ENCODE results near the gene LRP8.
A peak's percentile ranks its signal among the peaks of the same experiment; 100 is the strongest.

Gene LRP8

DNA sequence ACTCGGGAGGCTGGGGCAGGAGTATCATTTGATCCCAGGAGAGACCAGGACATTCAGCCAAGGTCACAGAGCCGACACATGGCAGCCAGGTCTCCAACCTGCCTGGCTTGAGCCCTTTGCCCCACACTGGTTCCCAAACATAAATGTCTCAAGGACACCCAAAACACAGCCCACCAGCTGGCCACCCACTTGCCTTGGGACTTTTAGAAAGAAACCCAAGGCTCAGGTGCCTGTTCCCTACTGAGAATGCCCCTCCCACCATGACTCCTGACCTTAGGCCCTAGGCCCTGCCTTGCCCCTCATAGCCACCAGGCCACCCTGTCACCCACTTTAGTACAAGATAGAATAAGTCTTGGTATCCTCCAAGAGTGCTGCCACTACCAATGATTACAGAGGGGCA, 41.9 kb upstream of the LRP8 start:
- H3K9ac ChIP-seq (ENCODE audit: low read length in 5 of 5), result no peak overlapping the region
- no peaks in the 10 kb centered on the region for H3K36me3 ChIP-seq (ENCODE audit: control insufficient read depth in 5 of 5, insufficient read depth in 5 of 5, low read length in 5 of 5)
- no peaks in the 10 kb centered on the region for H3K9me3 ChIP-seq (ENCODE audit: control insufficient read depth in 5 of 5, low read length in 5 of 5)
- H3K27ac ChIP-seq (ENCODE audit: low read depth, low read length), result no peak overlapping the region
- peaks cover 4 to 14% (median 6%) of the 10 kb centered on the region in 5 donors for H3K27me3 ChIP-seq (ENCODE audit: control insufficient read depth in 5 of 5, insufficient read depth in 4 of 5, low read length in 5 of 5)
- no peak overlapping the region for H3K4me3 ChIP-seq (ENCODE audit: low read depth in 1 of 5, low read length in 5 of 5)
- peaks cover 0 to 23% (median 4%) of the 10 kb centered on the region in 5 donors for H3K4me1 ChIP-seq (ENCODE audit: control insufficient read depth in 5 of 5, insufficient read depth in 5 of 5, low read length in 5 of 5)

DNA sequence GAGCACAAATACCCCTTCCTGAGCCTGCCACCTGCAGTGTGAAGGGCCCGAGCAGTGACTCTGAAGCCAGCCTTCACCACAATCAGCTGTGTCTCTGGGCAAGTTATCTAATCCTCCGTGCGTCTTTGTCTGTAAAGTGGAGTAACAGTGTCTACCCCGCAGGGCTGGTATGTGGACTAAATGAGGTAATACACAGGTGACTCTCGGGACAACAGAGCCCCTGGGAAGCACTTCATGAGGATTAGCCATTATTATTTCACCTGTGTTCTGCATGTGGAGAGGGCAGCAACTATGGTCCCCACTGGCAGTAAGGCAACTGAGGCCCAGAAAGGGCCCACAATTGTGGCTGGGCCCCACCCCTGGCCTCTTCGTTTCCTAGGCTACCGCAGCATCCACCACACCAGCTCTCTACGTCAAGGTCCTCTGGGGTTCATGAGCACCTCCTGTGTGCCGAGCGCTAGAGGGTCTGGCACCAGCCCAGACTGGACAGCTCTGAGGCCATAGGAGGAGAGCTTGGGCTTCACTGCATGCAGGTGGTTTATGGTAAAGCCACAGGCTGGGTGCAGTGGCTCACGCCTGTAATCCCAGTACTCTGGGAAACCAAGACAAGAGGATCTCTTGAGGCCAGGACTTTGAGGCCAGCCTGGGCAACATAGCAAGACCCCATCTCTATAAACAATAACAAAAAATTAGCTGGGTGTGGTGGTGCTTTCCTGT, 41.3 kb upstream of the LRP8 start:
- H3K9me3 ChIP-seq (ENCODE audit: control insufficient read depth in 5 of 5, low read length in 5 of 5), result no peaks in the 10 kb centered on the region
- H3K4me1 ChIP-seq (ENCODE audit: control insufficient read depth in 5 of 5, insufficient read depth in 5 of 5, low read length in 5 of 5), result peaks cover 0 to 23% (median 4%) of the 10 kb centered on the region in 5 donors
- H3K27me3 ChIP-seq (ENCODE audit: control insufficient read depth in 5 of 5, insufficient read depth in 4 of 5, low read length in 5 of 5), result peaks cover 4 to 14% (median 6%) of the 10 kb centered on the region in 5 donors
- no peaks in the 10 kb centered on the region for H3K36me3 ChIP-seq (ENCODE audit: control insufficient read depth in 5 of 5, insufficient read depth in 5 of 5, low read length in 5 of 5)
- no peak overlapping the region for H3K27ac ChIP-seq (ENCODE audit: low read depth, low read length)
- no peak overlapping the region for H3K4me3 ChIP-seq (ENCODE audit: low read depth in 1 of 5, low read length in 5 of 5)
- no peak overlapping the region for H3K9ac ChIP-seq (ENCODE audit: low read length in 5 of 5)

DNA sequence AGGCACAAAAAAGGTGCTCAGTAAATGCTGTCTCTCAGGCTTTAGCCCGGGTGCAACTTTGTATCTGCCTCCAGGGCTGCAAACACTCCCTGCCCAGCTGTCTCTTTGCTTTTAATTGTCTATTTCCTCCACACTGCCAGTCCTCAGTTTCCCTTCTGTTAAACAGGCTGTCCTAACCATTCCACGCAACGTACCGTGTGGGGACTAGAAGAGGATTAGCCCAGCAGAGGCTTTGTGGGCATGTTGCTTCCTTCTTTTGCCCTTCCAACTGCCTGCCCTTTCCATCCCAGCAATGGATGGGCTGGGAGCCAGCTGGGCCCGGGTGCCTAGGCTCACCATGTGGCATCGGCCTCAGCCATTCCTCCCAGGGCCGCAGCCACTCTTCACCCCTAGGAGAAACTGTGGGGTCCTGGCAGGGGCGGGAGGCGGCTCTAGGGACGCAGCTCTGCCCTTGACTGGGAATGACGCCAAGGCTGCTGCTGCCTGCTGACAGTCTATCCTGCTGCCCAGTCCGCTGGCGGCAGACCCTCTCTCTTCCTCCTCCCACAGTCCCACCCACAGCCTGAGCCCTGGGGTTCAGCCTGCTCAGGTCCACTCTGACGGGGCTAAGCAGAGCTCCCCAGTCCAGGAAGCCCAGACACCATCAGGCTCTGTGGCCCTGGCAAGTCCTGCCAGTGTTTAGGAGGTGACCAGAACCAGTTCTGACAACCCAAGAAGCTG, 40.6 kb upstream of the LRP8 start:
- Histone ChIP-seq H3K9ac (ENCODE audit: low read length in 5 of 5) (no peak overlapping the region), H3K4me3 (ENCODE audit: low read depth in 1 of 5, low read length in 5 of 5) (peak overlapping the region in 2 of 5 donors; percentile 28 to 56), H3K27ac (ENCODE audit: low read depth, low read length) (no peak overlapping the region)

DNA sequence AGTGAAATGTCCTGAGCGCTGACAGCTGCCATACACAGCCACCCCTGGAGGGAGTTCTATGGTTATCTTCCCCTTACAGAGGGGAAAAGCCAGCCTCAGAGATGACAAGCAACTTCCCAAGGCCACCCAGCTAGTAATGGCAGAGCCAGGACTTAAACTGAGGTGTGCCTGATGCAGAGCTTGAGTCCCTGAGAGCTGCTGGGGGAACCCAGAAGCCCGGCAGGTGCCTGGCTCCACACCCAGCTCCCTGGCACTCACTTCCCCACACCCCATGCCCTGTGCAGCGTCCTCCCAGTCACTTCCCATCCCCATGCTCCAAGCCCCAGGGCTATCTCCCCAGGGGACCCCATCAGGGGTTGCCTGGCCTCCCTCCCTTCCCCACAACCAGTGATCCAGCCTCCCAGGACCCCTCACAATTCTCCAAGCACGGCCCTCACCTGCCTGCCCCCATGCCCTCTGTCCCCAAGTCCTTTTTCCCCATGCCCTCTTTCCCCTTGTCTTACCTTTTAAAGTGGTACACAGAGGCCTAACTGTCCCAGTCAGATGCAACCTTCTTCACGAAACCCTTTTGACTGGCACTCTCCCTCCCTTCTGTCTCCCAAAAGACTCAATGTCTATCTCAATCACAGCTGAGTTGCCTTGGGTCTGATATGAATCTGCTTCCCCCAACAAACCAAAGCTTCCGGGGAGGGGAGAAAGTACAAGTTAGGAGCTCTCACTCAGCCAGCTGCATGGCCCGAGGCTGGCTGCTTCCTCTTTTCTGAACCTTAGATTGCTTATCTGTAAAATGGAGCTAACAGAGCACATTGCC, 39.8 kb upstream of the LRP8 start:
- H3K9me3 ChIP-seq (ENCODE audit: control insufficient read depth in 5 of 5, low read length in 5 of 5), result no peaks in the 10 kb centered on the region
- H3K27ac ChIP-seq (ENCODE audit: low read depth, low read length), result no peak overlapping the region
- H3K4me3 ChIP-seq (ENCODE audit: low read depth in 1 of 5, low read length in 5 of 5), result peak overlapping the region in 4 of 5 donors; percentile 17 to 56 (median 38)

More for the DNA sequence above, 40.6 kb upstream of the LRP8 start:
- Histone ChIP-seq H3K9me3 (ENCODE audit: control insufficient read depth in 5 of 5, low read length in 5 of 5) (no peaks in the 10 kb centered on the region), H3K27me3 (ENCODE audit: control insufficient read depth in 5 of 5, insufficient read depth in 4 of 5, low read length in 5 of 5) (peaks cover 4 to 14% (median 6%) of the 10 kb centered on the region in 5 donors), H3K4me1 (ENCODE audit: control insufficient read depth in 5 of 5, insufficient read depth in 5 of 5, low read length in 5 of 5) (peaks cover 0 to 23% (median 4%) of the 10 kb centered on the region in 5 donors), H3K36me3 (ENCODE audit: control insufficient read depth in 5 of 5, insufficient read depth in 5 of 5, low read length in 5 of 5) (no peaks in the 10 kb centered on the region)

DNA sequence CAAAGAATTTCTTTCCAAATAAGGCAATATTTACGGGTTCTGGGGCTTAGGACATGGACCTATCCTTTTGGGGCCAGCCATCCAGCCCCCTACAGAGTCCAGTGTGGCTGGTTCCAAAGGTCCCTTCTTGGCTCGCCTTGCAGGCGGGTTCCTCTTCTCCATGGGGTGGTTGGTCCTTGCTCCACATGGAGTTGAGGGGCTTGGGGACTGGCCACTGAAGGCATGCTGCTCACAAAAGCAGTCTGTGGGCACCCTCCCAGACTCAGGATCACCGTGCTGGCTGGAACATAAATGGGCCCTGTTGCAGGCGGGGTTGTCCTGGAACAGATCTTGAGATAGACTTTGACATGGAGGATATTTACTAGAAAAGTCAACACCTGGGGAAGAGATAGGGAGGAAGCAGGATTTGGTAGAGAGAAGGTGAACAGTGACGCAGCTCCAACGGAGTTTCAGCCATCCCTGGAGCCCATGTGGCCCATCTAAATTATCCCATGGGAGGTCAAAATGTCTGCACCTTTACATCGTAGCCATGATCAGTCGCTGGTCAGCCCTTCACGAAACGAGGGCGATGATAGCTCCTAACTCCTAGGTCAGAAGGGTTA, 39.1 kb upstream of the LRP8 start:
- Histone ChIP-seq H3K27ac (ENCODE audit: low read depth, low read length) (no peak overlapping the region), H3K36me3 (ENCODE audit: control insufficient read depth in 5 of 5, insufficient read depth in 5 of 5, low read length in 5 of 5) (no peaks in the 10 kb centered on the region), H3K4me3 (ENCODE audit: low read depth in 1 of 5, low read length in 5 of 5) (peak overlapping the region in 3 of 5 donors; percentile 17 to 48 (median 28)), H3K4me1 (ENCODE audit: control insufficient read depth in 5 of 5, insufficient read depth in 5 of 5, low read length in 5 of 5) (peaks cover 0 to 23% (median 4%) of the 10 kb centered on the region in 5 donors), H3K27me3 (ENCODE audit: control insufficient read depth in 5 of 5, insufficient read depth in 4 of 5, low read length in 5 of 5) (peaks cover 4 to 14% (median 6%) of the 10 kb centered on the region in 5 donors), H3K9me3 (ENCODE audit: control insufficient read depth in 5 of 5, low read length in 5 of 5) (no peaks in the 10 kb centered on the region), H3K9ac (ENCODE audit: low read length in 5 of 5) (no peak overlapping the region)

More for the DNA sequence above, 39.8 kb upstream of the LRP8 start:
- H3K9ac ChIP-seq (ENCODE audit: low read length in 5 of 5), result peak overlapping the region in 1 of 5 donors; percentile 9
- no peaks in the 10 kb centered on the region for H3K36me3 ChIP-seq (ENCODE audit: control insufficient read depth in 5 of 5, insufficient read depth in 5 of 5, low read length in 5 of 5)
- peaks cover 0 to 23% (median 4%) of the 10 kb centered on the region in 5 donors for H3K4me1 ChIP-seq (ENCODE audit: control insufficient read depth in 5 of 5, insufficient read depth in 5 of 5, low read length in 5 of 5)
- peaks cover 4 to 14% (median 6%) of the 10 kb centered on the region in 5 donors for H3K27me3 ChIP-seq (ENCODE audit: control insufficient read depth in 5 of 5, insufficient read depth in 4 of 5, low read length in 5 of 5)

DNA sequence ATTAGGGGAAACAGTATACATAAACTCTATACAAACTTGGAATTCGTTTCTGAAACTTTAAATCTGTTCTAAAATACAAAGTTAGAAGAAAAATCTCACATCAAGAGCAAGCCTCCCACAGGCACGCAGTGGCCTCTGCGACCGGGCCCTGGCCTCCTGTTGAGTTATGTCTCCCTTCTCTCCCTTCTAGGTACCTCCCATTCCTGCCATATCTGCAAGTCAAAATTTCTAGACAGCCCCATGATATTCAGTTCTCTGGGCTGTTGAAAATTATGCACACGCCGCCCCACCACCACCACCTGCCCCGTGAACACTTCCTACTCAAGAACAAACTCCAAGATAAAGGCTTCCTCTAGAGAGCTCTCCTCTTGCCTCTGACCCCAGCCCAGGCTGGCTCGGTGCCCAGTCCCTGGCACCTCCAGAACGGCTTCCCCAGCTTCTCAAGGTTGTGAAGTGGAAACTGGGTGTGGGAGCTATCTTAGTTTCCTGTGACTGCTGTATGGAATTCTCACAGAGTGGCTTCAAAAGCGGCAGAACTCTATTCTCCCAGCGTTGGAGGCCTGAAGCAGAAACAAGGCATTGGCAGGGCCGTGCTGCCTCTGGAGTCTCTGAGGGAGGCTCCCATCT, 37.7 kb upstream of the LRP8 start:
- Histone ChIP-seq H3K9ac (ENCODE audit: low read length in 5 of 5) (no peak overlapping the region), H3K27me3 (ENCODE audit: control insufficient read depth in 5 of 5, insufficient read depth in 4 of 5, low read length in 5 of 5) (peaks cover 0 to 10% (median 4%) of the 10 kb centered on the region in 5 donors), H3K4me3 (ENCODE audit: low read depth in 1 of 5, low read length in 5 of 5) (no peak overlapping the region), H3K9me3 (ENCODE audit: control insufficient read depth in 5 of 5, low read length in 5 of 5) (no peaks in the 10 kb centered on the region), H3K4me1 (ENCODE audit: control insufficient read depth in 5 of 5, insufficient read depth in 5 of 5, low read length in 5 of 5) (peaks cover 0 to 23% (median 4%) of the 10 kb centered on the region in 5 donors), H3K36me3 (ENCODE audit: control insufficient read depth in 5 of 5, insufficient read depth in 5 of 5, low read length in 5 of 5) (no peaks in the 10 kb centered on the region), H3K27ac (ENCODE audit: low read depth, low read length) (no peak overlapping the region)

DNA sequence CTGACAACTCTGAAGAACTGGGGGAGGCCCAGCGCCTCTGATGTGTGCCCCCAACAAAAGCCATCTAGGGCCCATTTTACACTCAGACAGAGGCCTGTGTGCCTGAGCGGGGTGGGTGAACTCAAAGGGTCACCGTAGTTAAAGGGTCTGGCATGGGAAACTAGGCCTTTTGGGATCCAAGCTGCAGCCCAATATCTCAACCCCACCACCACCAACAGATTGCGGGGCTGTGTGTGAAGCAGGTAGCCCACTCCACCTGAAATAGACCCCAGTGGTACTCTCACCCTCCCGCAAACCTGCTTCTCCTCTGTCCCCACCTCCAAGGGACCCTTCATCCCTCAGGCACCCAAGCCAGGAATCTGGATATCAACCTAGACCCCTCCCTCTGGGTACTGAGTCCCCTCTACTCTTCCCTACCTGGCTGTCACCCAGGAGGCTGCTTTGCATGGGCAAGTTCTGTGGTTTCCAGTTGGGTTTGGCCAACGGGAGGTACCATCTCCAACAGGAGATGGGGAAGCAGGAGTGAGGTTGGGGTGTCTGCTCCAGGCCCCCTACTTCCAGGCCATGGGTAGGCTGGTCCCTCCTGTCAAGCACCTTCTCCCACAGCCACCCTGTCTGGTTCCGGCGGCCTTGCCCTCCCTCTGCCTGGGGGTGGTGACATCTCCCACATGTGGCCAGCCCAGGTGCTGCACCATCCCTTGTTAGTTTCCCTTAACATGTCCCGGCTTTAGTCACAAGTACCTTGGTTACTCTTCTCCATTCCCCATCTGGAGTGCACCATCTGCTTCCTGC, 35.2 kb upstream of the LRP8 start:
- no peak overlapping the region for H3K4me3 ChIP-seq (ENCODE audit: low read depth in 1 of 5, low read length in 5 of 5)

DNA sequence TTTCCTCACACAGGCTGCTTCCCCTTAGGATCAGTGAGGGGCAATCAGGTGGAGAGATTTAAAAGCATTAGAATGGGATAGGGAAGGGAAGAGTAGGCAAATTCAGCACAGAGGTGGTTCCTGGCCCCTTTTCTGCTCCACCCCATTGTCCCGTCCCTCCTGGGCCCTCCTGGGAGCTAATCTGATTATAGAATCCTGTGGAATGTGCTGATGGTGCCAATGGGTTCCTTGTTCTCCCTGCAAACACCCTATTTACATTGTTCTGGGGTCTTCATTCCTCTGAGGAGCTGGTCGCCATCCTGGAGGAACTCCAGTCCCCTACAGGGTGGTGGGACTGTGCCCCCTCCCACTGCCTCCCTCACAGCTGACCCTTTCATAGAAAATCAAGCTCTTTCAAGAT, 34.4 kb upstream of the LRP8 start:
- Histone ChIP-seq H3K27me3 (ENCODE audit: control insufficient read depth in 5 of 5, insufficient read depth in 4 of 5, low read length in 5 of 5) (no peaks in the 10 kb centered on the region), H3K36me3 (ENCODE audit: control insufficient read depth in 5 of 5, insufficient read depth in 5 of 5, low read length in 5 of 5) (no peaks in the 10 kb centered on the region), H3K27ac (ENCODE audit: low read depth, low read length) (no peak overlapping the region), H3K9me3 (ENCODE audit: control insufficient read depth in 5 of 5, low read length in 5 of 5) (peaks cover 3 to 12% (median 6%) of the 10 kb centered on the region in 5 donors), H3K9ac (ENCODE audit: low read length in 5 of 5) (no peak overlapping the region), H3K4me3 (ENCODE audit: low read depth in 1 of 5, low read length in 5 of 5) (no peak overlapping the region), H3K4me1 (ENCODE audit: control insufficient read depth in 5 of 5, insufficient read depth in 5 of 5, low read length in 5 of 5) (peaks cover 0 to 11% (median 2%) of the 10 kb centered on the region in 5 donors)

More for the DNA sequence above, 35.2 kb upstream of the LRP8 start:
- Histone ChIP-seq H3K27ac (ENCODE audit: low read depth, low read length) (no peak overlapping the region), H3K4me1 (ENCODE audit: control insufficient read depth in 5 of 5, insufficient read depth in 5 of 5, low read length in 5 of 5) (peaks cover 0 to 16% (median 2%) of the 10 kb centered on the region in 5 donors), H3K9ac (ENCODE audit: low read length in 5 of 5) (no peak overlapping the region), H3K9me3 (ENCODE audit: control insufficient read depth in 5 of 5, low read length in 5 of 5) (peaks cover 3 to 11% (median 3%) of the 10 kb centered on the region in 5 donors), H3K36me3 (ENCODE audit: control insufficient read depth in 5 of 5, insufficient read depth in 5 of 5, low read length in 5 of 5) (no peaks in the 10 kb centered on the region), H3K27me3 (ENCODE audit: control insufficient read depth in 5 of 5, insufficient read depth in 4 of 5, low read length in 5 of 5) (no peaks in the 10 kb centered on the region)

All from subcutaneous abdominal adipose tissue (tissue), 5 donors.